Mesendoderm (in vitro differentiated cells): ENCODE data around the gene COQ8B.

ENCODE experiments used
- DNase-seq: peaks from one replicate; pipeline ENCODE4 v3.0.0; 2013
- H2AK5ac ChIP-seq: 2 replicates; pipeline ENCODE4 v1.6.1; 2013; ENCODE audit warnings: low read length, inconsistent platforms
- H2BK120ac ChIP-seq: 2 replicates; pipeline ENCODE4 v1.6.1; 2013; ENCODE audit warnings: low read depth, mild to moderate bottlenecking, low read length, moderate library complexity, mixed read lengths
- H2BK15ac ChIP-seq: replicated peaks from 2 replicates; pipeline ENCODE4 v1.6.1; 2013; ENCODE audit warnings: low read depth, mild to moderate bottlenecking, moderate library complexity
- H2BK5ac ChIP-seq: 2 replicates; pipeline ENCODE4 v1.6.1; 2013; ENCODE audit warnings: low read length, inconsistent platforms
- H3K18ac ChIP-seq: 2 replicates; pipeline ENCODE4 v1.6.1; 2013; ENCODE audit warnings: mild to moderate bottlenecking, low read length, mixed read lengths
- H3K23ac ChIP-seq: one replicate; pipeline ENCODE4 v1.6.1; 2013; ENCODE audit warnings: low read length
- H3K27ac ChIP-seq: 2 replicates; pipeline ENCODE4 v1.5.1; 2013; ENCODE audit warnings: low read depth, mild to moderate bottlenecking, inconsistent platforms, low read length, moderate library complexity
- H3K27me3 ChIP-seq: 2 replicates; pipeline ENCODE4 v1.6.1; 2013; ENCODE audit warnings: low read length, control low read depth, mild to moderate bottlenecking, inconsistent platforms; ENCODE audit not compliant: insufficient read depth, poor library complexity
- H3K36me3 ChIP-seq: 2 replicates; pipeline ENCODE4 v1.6.1; 2013; ENCODE audit warnings: low read length, inconsistent platforms; ENCODE audit not compliant: control insufficient read depth, insufficient read depth
- H3K4ac ChIP-seq: one replicate; pipeline ENCODE4 v1.6.1; 2013; ENCODE audit warnings: low read depth, mild to moderate bottlenecking, low read length, moderate library complexity
- H3K4me1 ChIP-seq: 2 replicates; pipeline ENCODE4 v1.6.1; 2013; ENCODE audit warnings: low read depth, low read length, inconsistent platforms; ENCODE audit not compliant: control insufficient read depth
- H3K4me2 ChIP-seq: 2 replicates; pipeline ENCODE4 v1.6.1; 2013; ENCODE audit warnings: low read length
- H3K4me3 ChIP-seq: 2 replicates; pipeline ENCODE4 v1.5.1; 2013; ENCODE audit warnings: mild to moderate bottlenecking, low read length
- H3K56ac ChIP-seq: one replicate; pipeline ENCODE4 v1.6.1; 2013; ENCODE audit warnings: low read length
- H3K79me1 ChIP-seq: 2 replicates; pipeline ENCODE4 v1.6.1; 2013; ENCODE audit warnings: low read length, inconsistent platforms
- H3K79me2 ChIP-seq: 2 replicates; pipeline ENCODE4 v1.6.1; 2013; ENCODE audit warnings: mild to moderate bottlenecking, low read length; ENCODE audit not compliant: control insufficient read depth, insufficient read depth
- H3K9ac ChIP-seq: 2 replicates; pipeline ENCODE4 v1.6.1; 2013; ENCODE audit warnings: low read length, inconsistent platforms
- H4K5ac ChIP-seq: one replicate; pipeline ENCODE4 v1.6.1; 2013; ENCODE audit warnings: low read length
- H4K8ac ChIP-seq: one replicate; pipeline ENCODE4 v1.6.1; 2013; ENCODE audit warnings: low read depth, mild to moderate bottlenecking, control low read depth, low read length, moderate library complexity
- WGBS: extraction: QIAGEN DNeasy Blood & Tissue Kit; methylation state at CpG from one replicate; pipeline ENCODE4 v1.1.7; 2013; ENCODE audit warnings: low lambda C conversion rate, missing lambda C conversion rate; ENCODE audit not compliant: insufficient coverage; ENCODE audit errors: extremely low coverage; 5-methylcytosine and 5-hydroxymethylcytosine counted together

Gene COQ8B

GRCh38 chr19:40672573-40673299 lies 44.0 kb downstream of the COQ8B start:
- Histone ChIP-seq H3K79me2 (no peaks in the 10 kb centered on the region), H2BK5ac (no peak overlapping the region), H3K27ac (no peak overlapping the region), H3K4me3 (no peak overlapping the region), H3K4me1 (no peaks in the 10 kb centered on the region), H3K27me3 (no peaks in the 10 kb centered on the region), H3K79me1 (no peaks in the 10 kb centered on the region), H3K4me2 (no peak overlapping the region), H3K9ac (no peak overlapping the region), H3K36me3 (peaks cover 23% of the 10 kb centered on the region), H3K56ac (no peak overlapping the region), H3K23ac (no peak overlapping the region), H2BK120ac (no peak overlapping the region), H4K5ac (no peak overlapping the region), H2AK5ac (no peak overlapping the region), H2BK15ac (no peak overlapping the region), H3K18ac (no peak overlapping the region), H4K8ac (no peak overlapping the region), H3K4ac (no peak overlapping the region)
- DNase-seq: no peak
- WGBS: no CpG with 5 or more reads among the region's 7 CpGs

- Histone ChIP-seq H3K23ac (no peak overlapping the region), H2AK5ac (no peak overlapping the region), H2BK120ac (no peak overlapping the region), H3K4ac (no peak overlapping the region), H3K27me3 (no peaks in the 10 kb centered on the region), H3K27ac (no peak overlapping the region), H3K79me2 (no peaks in the 10 kb centered on the region), H3K79me1 (no peaks in the 10 kb centered on the region), H2BK5ac (no peak overlapping the region), H4K8ac (no peak overlapping the region), H3K18ac (no peak overlapping the region), H4K5ac (no peak overlapping the region), H3K4me1 (no peaks in the 10 kb centered on the region), H3K4me3 (no peak overlapping the region), H3K56ac (no peak overlapping the region), H3K4me2 (no peak overlapping the region), H3K36me3 (peaks cover 23% of the 10 kb centered on the region), H3K9ac (no peak overlapping the region), H2BK15ac (no peak overlapping the region)
- DNase-seq: no peak
- WGBS: no CpG with 5 or more reads among the region's 2 CpGs
These were observed 44.6 kb downstream of the COQ8B start for GRCh38 chr19:40672038-40672437.

GRCh38 chr19:40671404-40671803 lies 45.3 kb downstream of the COQ8B start:
- H3K27me3 ChIP-seq: no peaks in the 10 kb centered on the region
- no peak overlapping the region for H4K5ac ChIP-seq
- no peak overlapping the region for H3K4me2 ChIP-seq
- no peak overlapping the region for H3K18ac ChIP-seq
- no peak overlapping the region for H2AK5ac ChIP-seq
- H3K23ac ChIP-seq: no peak overlapping the region
- H3K27ac ChIP-seq: no peak overlapping the region
- no peak overlapping the region for H3K56ac ChIP-seq
- DNase-seq: no peak
- no peak overlapping the region for H3K9ac ChIP-seq
- H3K79me2 ChIP-seq: no peaks in the 10 kb centered on the region
- no peak overlapping the region for H2BK5ac ChIP-seq
- H2BK120ac ChIP-seq: no peak overlapping the region
- H4K8ac ChIP-seq: no peak overlapping the region
- H3K79me1 ChIP-seq: no peaks in the 10 kb centered on the region
- no peak overlapping the region for H3K4me3 ChIP-seq
- H2BK15ac ChIP-seq: no peak overlapping the region
- H3K36me3 ChIP-seq: peaks cover 23% of the 10 kb centered on the region
- no peaks in the 10 kb centered on the region for H3K4me1 ChIP-seq
- WGBS: no CpG with 5 or more reads among the region's 9 CpGs
- H3K4ac ChIP-seq: no peak overlapping the region

GRCh38 chr19:40668991-40669614 lies 47.6 kb downstream of the COQ8B start:
- H4K5ac ChIP-seq: no peak overlapping the region
- no peak overlapping the region for H3K4me2 ChIP-seq
- H3K79me2 ChIP-seq: no peaks in the 10 kb centered on the region
- no peak overlapping the region for H2AK5ac ChIP-seq
- no peak overlapping the region for H3K18ac ChIP-seq
- H3K9ac ChIP-seq: no peak overlapping the region
- no peak for DNase-seq
- H2BK15ac ChIP-seq: no peak overlapping the region
- no peak overlapping the region for H2BK120ac ChIP-seq
- no peak overlapping the region for H4K8ac ChIP-seq
- no peak overlapping the region for H3K27ac ChIP-seq
- WGBS: no CpG with 5 or more reads among the region's 7 CpGs
- no peak overlapping the region for H3K4ac ChIP-seq
- H3K23ac ChIP-seq: no peak overlapping the region
- H3K27me3 ChIP-seq: no peaks in the 10 kb centered on the region
- no peaks in the 10 kb centered on the region for H3K4me1 ChIP-seq
- no peaks in the 10 kb centered on the region for H3K79me1 ChIP-seq
- no peak overlapping the region for H3K4me3 ChIP-seq
- peaks cover 21% of the 10 kb centered on the region for H3K36me3 ChIP-seq
- H2BK5ac ChIP-seq: no peak overlapping the region
- H3K56ac ChIP-seq: no peak overlapping the region

GRCh38 chr19:40667602-40668001 lies 49.1 kb downstream of the COQ8B start:
- H3K23ac ChIP-seq: no peak overlapping the region

More at GRCh38 chr19:40667602-40668001, 49.1 kb downstream of the COQ8B start:
- H4K8ac ChIP-seq: no peak overlapping the region
- no peak overlapping the region for H3K4ac ChIP-seq
- no peaks in the 10 kb centered on the region for H3K27me3 ChIP-seq
- no peak overlapping the region for H2AK5ac ChIP-seq
- H3K18ac ChIP-seq: no peak overlapping the region
- no peak overlapping the region for H3K56ac ChIP-seq
- no peak overlapping the region for H2BK5ac ChIP-seq
- H4K5ac ChIP-seq: no peak overlapping the region
- DNase-seq: no peak
- peaks cover 19% of the 10 kb centered on the region for H3K36me3 ChIP-seq
- H3K79me1 ChIP-seq: no peaks in the 10 kb centered on the region
- H3K27ac ChIP-seq: no peak overlapping the region
- H2BK15ac ChIP-seq: no peak overlapping the region
- H2BK120ac ChIP-seq: no peak overlapping the region
- no CpG with 5 or more reads among the region's 14 CpGs for WGBS
- no peak overlapping the region for H3K4me3 ChIP-seq
- no peak overlapping the region for H3K4me2 ChIP-seq
- H3K9ac ChIP-seq: no peak overlapping the region
- no peaks in the 10 kb centered on the region for H3K4me1 ChIP-seq
- no peaks in the 10 kb centered on the region for H3K79me2 ChIP-seq
